Activated effector memory CD4-positive, alpha-beta T cell treated with anti-CD3 and anti-CD28 coated beads, Interleukin-2, amount 50 U/mL, for 16 hours (primary cell): ENCODE measurements around the gene ANKRD66.

Experiments used
- DNase-seq: peaks from one replicate; pipeline ENCODE4 v3.0.0-alpha.2; 2020

ANKRD66 gene

DNA sequence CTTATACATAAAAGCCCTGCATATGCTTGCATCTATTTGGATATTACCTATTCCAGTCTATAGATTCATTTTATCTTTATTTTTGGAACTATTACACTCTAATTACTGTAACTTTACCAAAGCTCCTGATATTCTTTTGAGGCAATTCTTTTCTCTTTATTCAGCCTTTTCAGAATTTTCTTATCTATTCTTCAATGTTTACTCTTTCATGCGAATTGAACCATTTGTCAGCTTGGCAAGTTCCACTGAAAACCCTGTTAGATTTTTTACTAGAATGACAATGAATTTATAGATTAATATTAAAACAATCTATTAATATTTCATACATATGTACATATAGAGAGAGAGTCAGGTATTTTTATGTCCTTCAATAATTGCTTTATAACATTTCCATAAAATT lies 45.9 kb downstream of the ANKRD66 start:
- DNase-seq = no peak

GRCh38 chr6:46793138-46793537 lies 46.4 kb downstream of the ANKRD66 start, which contains the start of gene MEP1A:
Gene MEP1A, plus strand, starts transcription at chr6:46793389. Its CDS starts 10 bp downstream, at chr6:46793399.
- no peak for DNase-seq

GRCh38 chr6:46794068-46794467 lies 47.3 kb downstream of the ANKRD66 start:
- DNase-seq = no peak

DNA sequence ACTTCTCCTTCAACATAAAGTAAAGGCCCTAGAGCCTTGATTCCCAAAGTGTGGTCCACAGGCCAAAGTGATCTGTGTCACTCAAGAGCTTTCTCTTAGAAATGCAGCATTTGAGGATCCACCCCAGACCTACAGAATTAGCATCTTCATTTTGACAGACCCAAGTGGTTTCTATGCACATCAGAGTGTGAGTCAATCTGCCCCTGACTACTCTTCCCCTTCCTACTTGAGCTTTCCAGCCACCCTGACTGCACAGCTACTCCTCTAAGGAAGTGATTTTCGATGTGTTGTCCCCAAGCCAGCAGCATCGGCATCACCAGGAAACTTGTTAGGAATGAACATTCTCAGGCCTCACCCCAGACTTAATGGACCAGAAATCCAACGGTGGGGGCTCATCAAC lies 49.1 kb downstream of the ANKRD66 start:
- DNase-seq = no peak

DNA sequence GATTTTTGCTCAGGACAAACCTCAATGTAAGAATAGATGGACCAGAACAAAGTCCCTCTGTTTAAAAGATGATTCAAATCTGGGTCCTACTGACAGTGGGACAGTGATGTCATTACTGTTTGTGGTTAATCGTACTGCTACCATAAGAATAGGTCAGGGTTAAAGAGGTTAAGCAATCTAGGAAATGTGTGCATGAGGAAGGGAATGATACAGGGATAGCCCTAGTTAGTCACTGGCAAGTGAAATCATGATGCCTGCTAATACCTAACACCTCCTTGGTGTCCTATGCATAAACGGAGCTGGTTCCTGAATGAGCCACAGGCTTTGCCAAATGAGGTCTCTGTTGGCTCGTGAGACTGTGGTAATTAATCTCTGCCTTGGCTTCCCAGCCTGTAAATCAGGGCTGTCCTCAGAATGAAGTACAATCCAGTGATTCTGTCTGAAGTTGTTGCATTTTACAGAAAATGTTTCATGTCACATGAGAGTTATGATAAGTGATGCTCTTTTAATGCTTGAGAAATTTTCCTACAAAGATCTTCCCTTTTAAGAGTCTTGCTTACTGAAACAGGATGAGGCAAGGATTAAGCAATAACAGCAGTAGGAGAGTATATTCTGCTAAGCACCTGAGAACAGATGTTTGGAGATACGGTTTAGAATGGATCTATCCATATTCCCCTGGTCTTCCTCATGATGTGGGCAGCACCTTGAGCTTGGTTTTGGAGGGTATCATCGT lies 50.3 kb downstream of the ANKRD66 start:
- no peak for DNase-seq

- DNase-seq = no peak
Measured at GRCh38 chr6:46799657-46800056, 52.9 kb downstream of the ANKRD66 start.

DNA sequence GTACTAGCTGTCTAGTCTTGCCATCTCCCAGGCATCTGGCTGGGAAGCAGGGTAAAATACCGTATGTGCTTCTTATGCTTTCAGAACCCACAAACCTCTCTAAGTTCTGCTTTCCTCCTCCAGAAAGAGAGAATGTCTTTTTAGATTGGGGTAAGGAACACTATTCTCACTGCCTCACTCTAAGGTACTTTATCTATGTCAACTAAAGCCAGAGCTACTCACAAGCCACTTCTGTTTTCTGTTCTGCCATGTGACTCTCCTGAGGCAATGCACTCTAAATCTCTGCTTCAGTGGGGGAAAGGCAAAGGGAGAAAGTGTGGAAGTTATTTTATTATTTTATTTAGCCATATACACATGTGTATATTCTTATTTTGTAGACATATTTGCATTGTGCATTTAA lies 62.1 kb downstream of the ANKRD66 start:
- no peak for DNase-seq
